ENCODE measurements around the gene DPP8.
"Not testable (repeated sequence)": the region's sequence is repeated elsewhere in the genome, so short reads cannot be mapped to it uniquely, and the experiment has no call there.

DPP8 gene

GRCh38 chr15:65550681-65551098, 33.2 kb upstream of the DPP8 start:
- peaks cover 10% of the 10 kb centered on the region for H3K4me1 ChIP-seq (ENCODE audit: low read length)
- H3K27me3 ChIP-seq (ENCODE audit: low read depth, low read length), result no peaks in the 10 kb centered on the region
- no peak for TF ChIP-seq CTCF (IDR thresholded peaks at IDR 0.05; ENCODE audit: low read depth, low read length)
- no peak for TF ChIP-seq EZH2phosphoT487 (IDR thresholded peaks at IDR 0.05; ENCODE audit: low read depth)
- H4K20me1 ChIP-seq (ENCODE audit: insufficient read depth, low read length), result peaks cover 59% of the 10 kb centered on the region
- no peak overlapping the region for H3K4me2 ChIP-seq (ENCODE audit: low read length)
- no peaks in the 10 kb centered on the region for H3K9me3 ChIP-seq (ENCODE audit: insufficient read depth, low read length)
- H2AFZ ChIP-seq (ENCODE audit: low read depth, low read length), result no peak overlapping the region
- H3K36me3 ChIP-seq (replicated peaks; ENCODE audit: low read depth, low read length), result peaks cover 17% of the 10 kb centered on the region
- no peak overlapping the region for H3K27ac ChIP-seq (ENCODE audit: low read length)
- peaks cover 73% of the 10 kb centered on the region for H3K79me2 ChIP-seq (ENCODE audit: low read length)
- H3K9ac ChIP-seq (ENCODE audit: low read length), result no peak overlapping the region
- H3K4me3 ChIP-seq (ENCODE audit: low read length), result no peak overlapping the region

GRCh38 chr15:65549288-65549687, 31.8 kb upstream of the DPP8 start:
- H3K9me3 ChIP-seq (ENCODE audit: insufficient read depth, low read length); H3K9ac ChIP-seq (ENCODE audit: low read length); H3K4me2 ChIP-seq (ENCODE audit: low read length); H3K27ac ChIP-seq (ENCODE audit: low read length); H2AFZ ChIP-seq (ENCODE audit: low read depth, low read length); H3K4me1 ChIP-seq (ENCODE audit: low read length); H3K36me3 ChIP-seq (replicated peaks; ENCODE audit: low read depth, low read length); H3K4me3 ChIP-seq (ENCODE audit: low read length); H3K27me3 ChIP-seq (ENCODE audit: low read depth, low read length): not testable (repeated sequence)
- H3K79me2 ChIP-seq (ENCODE audit: low read length), result peaks cover 80% of the 10 kb centered on the region
- peaks cover 53% of the 10 kb centered on the region for H4K20me1 ChIP-seq (ENCODE audit: insufficient read depth, low read length)

- peaks cover 44% of the 10 kb centered on the region for H4K20me1 ChIP-seq (ENCODE audit: insufficient read depth, low read length)
- H3K4me1 ChIP-seq (ENCODE audit: low read length), result no peaks in the 10 kb centered on the region
- no peak overlapping the region for H3K4me2 ChIP-seq (ENCODE audit: low read length)
- no peak overlapping the region for H2AFZ ChIP-seq (ENCODE audit: low read depth, low read length)
- H3K27ac ChIP-seq (ENCODE audit: low read length), result no peak overlapping the region
- no peak overlapping the region for H3K9ac ChIP-seq (ENCODE audit: low read length)
- TF ChIP-seq CTCF (IDR thresholded peaks at IDR 0.05; ENCODE audit: low read depth, low read length), result no peak
- TF ChIP-seq EZH2phosphoT487 (IDR thresholded peaks at IDR 0.05; ENCODE audit: low read depth), result no peak
- H3K79me2 ChIP-seq (ENCODE audit: low read length), result peaks cover 88% of the 10 kb centered on the region
- no peaks in the 10 kb centered on the region for H3K27me3 ChIP-seq (ENCODE audit: low read depth, low read length)
- H3K9me3 ChIP-seq (ENCODE audit: insufficient read depth, low read length), result no peaks in the 10 kb centered on the region
- H3K4me3 ChIP-seq (ENCODE audit: low read length), result no peak overlapping the region
- peaks cover 6% of the 10 kb centered on the region for H3K36me3 ChIP-seq (replicated peaks; ENCODE audit: low read depth, low read length)
These were observed 30.4 kb upstream of the DPP8 start for GRCh38 chr15:65547841-65548240.

GRCh38 chr15:65541231-65541820, 23.8 kb upstream of the DPP8 start:
- H3K4me3 ChIP-seq (ENCODE audit: low read length), result no peak overlapping the region
- H3K27me3 ChIP-seq (ENCODE audit: low read depth, low read length), result no peaks in the 10 kb centered on the region
- no peak overlapping the region for H2AFZ ChIP-seq (ENCODE audit: low read depth, low read length)
- H3K27ac ChIP-seq (ENCODE audit: low read length), result no peak overlapping the region
- peaks cover 94% of the 10 kb centered on the region for H3K79me2 ChIP-seq (ENCODE audit: low read length)
- H4K20me1 ChIP-seq (ENCODE audit: insufficient read depth, low read length), result peaks cover 51% of the 10 kb centered on the region
- H3K4me2 ChIP-seq (ENCODE audit: low read length), result no peak overlapping the region
- H3K9ac ChIP-seq (ENCODE audit: low read length), result no peak overlapping the region
- H3K36me3 ChIP-seq (replicated peaks; ENCODE audit: low read depth, low read length), result peaks cover 3% of the 10 kb centered on the region
- no peak for TF ChIP-seq CTCF (IDR thresholded peaks at IDR 0.05; ENCODE audit: low read depth, low read length)
- no peak for TF ChIP-seq EZH2phosphoT487 (IDR thresholded peaks at IDR 0.05; ENCODE audit: low read depth)
- H3K9me3 ChIP-seq (ENCODE audit: insufficient read depth, low read length), result no peaks in the 10 kb centered on the region
- H3K4me1 ChIP-seq (ENCODE audit: low read length), result no peaks in the 10 kb centered on the region
